HepG2 (cell line): ENCODE results near the gene KLF15. TPM values are rescaled to one million over a fixed set of nuclear protein-coding genes. Genes with fewer than 3 reads are reported as not detected.

Experiments used
- CEBPG ChIP-seq: IDR thresholded peaks from 2 replicates; pipeline ENCODE4 v1.6.1; 2016
- DPF2 ChIP-seq: sonication (generic); formaldehyde crosslinking; IDR thresholded peaks from 2 replicates; pipeline ENCODE4 v1.4.0; 2020; ENCODE audit warnings: mild to moderate bottlenecking, low read depth, missing genetic modification reagents, borderline replicate concordance
- GMEB2 ChIP-seq: IDR thresholded peaks from 2 replicates; pipeline ENCODE4 v1.6.1; 2016; ENCODE audit warnings: missing biosample characterization, missing genetic modification reagents, low read depth
- LCORL ChIP-seq, 2 experiments: fragments of 450-650 bp in 1 of 2; sonication (generic) in 1 of 2; formaldehyde crosslinking in 1 of 2; IDR thresholded peaks; 2 replicates each; pipeline versions ENCODE4 v1.5.0 to v1.6.1; 2017 to 2020; ENCODE audit warnings: antibody characterized with exemption in 1 of 2, missing genetic modification reagents in 1 of 2
- RFX3 ChIP-seq: IDR thresholded peaks from 2 replicates; pipeline ENCODE4 v1.6.1; 2016; ENCODE audit warnings: missing biosample characterization, missing genetic modification reagents
- SAP130 ChIP-seq: IDR thresholded peaks from 2 replicates; pipeline ENCODE4 v1.6.1; 2016; ENCODE audit warnings: low read depth
- SMAD1 ChIP-seq: sonication (generic); formaldehyde crosslinking; IDR thresholded peaks from 2 replicates; pipeline ENCODE4 v1.4.0; 2020; ENCODE audit warnings: missing genetic modification reagents, low read depth, mild to moderate bottlenecking, borderline replicate concordance
- SMC3 ChIP-seq: IDR thresholded peaks from 2 replicates; pipeline ENCODE4 v1.6.1; 2011; ENCODE audit warnings: low read length, improper control_type of control experiment
- SRSF4 ChIP-seq: fragments of 200-400 bp; formaldehyde crosslinking; IDR thresholded peaks from one replicate; pipeline ENCODE4 v1.6.1; 2018; ENCODE audit warnings: mild to moderate bottlenecking, low read depth, low read length, moderate library complexity; ENCODE audit not compliant: poor library complexity, severe bottlenecking
- TSC22D2 ChIP-seq: sonication (generic); formaldehyde crosslinking; IDR thresholded peaks from 2 replicates; pipeline ENCODE4 v1.5.1; 2020; ENCODE audit warnings: missing genetic modification reagents, mild to moderate bottlenecking, borderline replicate concordance
- XBP1 ChIP-seq: sonication (generic); formaldehyde crosslinking; IDR thresholded peaks from 2 replicates; pipeline ENCODE4 v1.5.0; 2020; ENCODE audit warnings: missing genetic modification reagents
- ZBTB20 ChIP-seq: sonication (generic); formaldehyde crosslinking; IDR thresholded peaks from 2 replicates; pipeline ENCODE4 v1.8.1; 2023; ENCODE audit warnings: missing genetic modification reagents, low read depth, mild to moderate bottlenecking, borderline replicate concordance
- ZBTB8A ChIP-seq: sonication (generic); formaldehyde crosslinking; IDR thresholded peaks from 2 replicates; pipeline ENCODE4 v1.4.0; 2020; ENCODE audit warnings: mild to moderate bottlenecking, low read depth, missing genetic modification reagents, borderline replicate concordance
- ZC3H4 ChIP-seq: sonication (generic); formaldehyde crosslinking; IDR thresholded peaks from 2 replicates; pipeline ENCODE4 v1.4.0; 2020; ENCODE audit warnings: missing genetic modification reagents, borderline replicate concordance
- ZMYM4 ChIP-seq: sonication (generic); formaldehyde crosslinking; IDR thresholded peaks from 2 replicates; pipeline ENCODE4 v1.8.1; 2023; ENCODE audit warnings: mild to moderate bottlenecking, missing genetic modification reagents
- ZNF18 ChIP-seq: sonication (generic); formaldehyde crosslinking; IDR thresholded peaks from 2 replicates; pipeline ENCODE4 v1.8.0; 2022; ENCODE audit warnings: mild to moderate bottlenecking, missing genetic modification reagents; ENCODE audit not compliant: insufficient replicate concordance
- ZNF207 ChIP-seq: fragments of 450-650 bp; IDR thresholded peaks from 2 replicates; pipeline ENCODE4 v1.6.1; 2016; ENCODE audit warnings: antibody characterized with exemption, borderline replicate concordance
- ZNF317 ChIP-seq: sonication (generic); formaldehyde crosslinking; IDR thresholded peaks from 2 replicates; pipeline ENCODE4 v1.5.0; 2020; ENCODE audit warnings: mild to moderate bottlenecking, missing genetic modification reagents
- ZNF354B ChIP-seq: sonication (generic); formaldehyde crosslinking; IDR thresholded peaks from 2 replicates; pipeline ENCODE4 v1.8.0; 2022; ENCODE audit warnings: mild to moderate bottlenecking, missing genetic modification reagents
- ZNF441 ChIP-seq: sonication (generic); formaldehyde crosslinking; IDR thresholded peaks from 2 replicates; pipeline ENCODE4 v1.7.0; 2021; ENCODE audit warnings: missing genetic modification reagents, borderline replicate concordance
- ZNF644 ChIP-seq: IDR thresholded peaks from 2 replicates; pipeline ENCODE4 v1.6.1; 2016; ENCODE audit warnings: low read depth
- polyA plus RNA-seq, 8 experiments: library from polyadenylated mRNA; depleted of rRNA in 3 of 8; stranded (reverse) in 7 of 8; unstranded in 1 of 8; fragments of >200 nt; fragmentation: Illumina TruSeq in 4 of 8; extraction: Trizol in 4 of 8; gene quantifications; 2 replicates each; pipeline versions ENCODE4 v1.2.1 to v1.2.3, GENCODE V29; 2011 to 2016; ENCODE audit warnings: low read depth in 4 of 8, missing spikeins in 1 of 8, mixed read lengths in 1 of 8; ENCODE audit not compliant: insufficient read depth in 1 of 8
- total RNA-seq, 5 experiments: library from RNA; depleted of rRNA; stranded (reverse); fragments of >200 nt; fragmentation: Illumina TruSeq; extraction: Trizol; gene quantifications; 2 replicates each; pipeline ENCODE4 v1.2.3, GENCODE V29; 2016; ENCODE audit warnings: low read depth in 1 of 5
- TF ChIP-seq, protein P1 (sequence below): sonication (generic); formaldehyde crosslinking; IDR thresholded peaks from 2 replicates; pipeline ENCODE4 v1.4.0; 2020; ENCODE audit warnings: mild to moderate bottlenecking, missing genetic modification reagents
- TF ChIP-seq, protein P2 (sequence below): sonication (generic); formaldehyde crosslinking; IDR thresholded peaks from 2 replicates; pipeline ENCODE4 v1.4.0; 2020; ENCODE audit warnings: mild to moderate bottlenecking, low read depth, missing genetic modification reagents

KLF15 gene
- total and polyA plus RNA-seq, 2 of the 13 experiments (the other 11 are each of a cell fraction or from before 2014, with no cell fraction given), result 7.1 to 7.8 TPM

DNA sequence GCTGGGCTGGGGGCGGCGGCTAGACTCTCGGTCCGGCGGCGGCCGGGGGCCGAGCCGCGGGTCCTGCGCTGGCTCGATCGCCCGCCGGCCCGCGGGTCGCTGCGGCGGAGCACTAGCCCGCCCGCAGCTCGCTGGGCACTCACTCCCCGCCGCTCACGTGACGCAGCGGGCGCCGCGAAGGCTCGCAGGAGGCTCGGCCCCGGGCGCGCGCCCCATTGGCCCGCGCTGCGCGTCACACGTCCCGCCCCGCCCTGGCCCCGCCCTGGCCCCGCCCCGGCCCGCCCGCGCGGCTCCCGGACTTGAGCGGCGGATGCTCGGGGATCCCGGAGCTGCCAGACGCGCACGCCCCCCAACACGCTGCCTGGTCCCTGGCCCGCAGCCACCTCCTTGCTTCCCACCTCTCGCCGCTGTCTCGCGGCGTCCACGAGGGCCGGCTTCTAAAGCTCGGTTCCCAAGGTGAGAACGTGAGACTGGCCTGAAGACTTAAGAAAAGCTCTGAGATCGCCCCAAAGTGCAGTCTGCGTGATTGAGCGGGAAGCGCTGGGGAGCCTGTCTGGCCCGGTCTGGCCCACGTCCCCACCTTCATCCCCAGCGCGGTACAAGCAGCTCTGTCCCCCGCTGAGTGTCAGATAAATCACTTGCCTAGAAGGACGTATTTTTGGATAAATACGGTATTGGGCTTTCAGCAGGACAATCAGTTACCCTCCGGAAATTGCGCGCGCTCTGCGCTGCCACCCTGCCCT lies at the start of gene KLF15 (continued):
- TF ChIP-seq ZBTB8A (no peak), ZNF317 (CRISPR knock-in tag) (no peak), ZNF644 (CRISPR knock-in tag) (no peak), SMC3 (no peak), ZNF18 (CRISPR knock-in tag) (no peak), CEBPG (CRISPR knock-in tag) (no peak), ZNF207 (no peak), XBP1 (no peak), GMEB2 (no peak), ZBTB20 (CRISPR knock-in tag) (no peak), ZNF354B (no peak), RFX3 (no peak), DPF2 (CRISPR knock-in tag) (no peak), SRSF4 (no peak), ZNF441 (no peak), ZMYM4 (no peak), SAP130 (CRISPR knock-in tag) (peak; percentile 61; the same call in 1 of the 2 replicates), TSC22D2 (no peak), ZC3H4 (CRISPR knock-in tag) (no peak), LCORL (IDR thresholded peaks at IDR 0.05) (no peak), LCORL (CRISPR knock-in tag; IDR thresholded peaks at IDR 0.05) (peak; percentile 24; the same call in 1 of the 2 replicates), SMAD1 (no peak)
- TF ChIP-seq, protein P1, sequence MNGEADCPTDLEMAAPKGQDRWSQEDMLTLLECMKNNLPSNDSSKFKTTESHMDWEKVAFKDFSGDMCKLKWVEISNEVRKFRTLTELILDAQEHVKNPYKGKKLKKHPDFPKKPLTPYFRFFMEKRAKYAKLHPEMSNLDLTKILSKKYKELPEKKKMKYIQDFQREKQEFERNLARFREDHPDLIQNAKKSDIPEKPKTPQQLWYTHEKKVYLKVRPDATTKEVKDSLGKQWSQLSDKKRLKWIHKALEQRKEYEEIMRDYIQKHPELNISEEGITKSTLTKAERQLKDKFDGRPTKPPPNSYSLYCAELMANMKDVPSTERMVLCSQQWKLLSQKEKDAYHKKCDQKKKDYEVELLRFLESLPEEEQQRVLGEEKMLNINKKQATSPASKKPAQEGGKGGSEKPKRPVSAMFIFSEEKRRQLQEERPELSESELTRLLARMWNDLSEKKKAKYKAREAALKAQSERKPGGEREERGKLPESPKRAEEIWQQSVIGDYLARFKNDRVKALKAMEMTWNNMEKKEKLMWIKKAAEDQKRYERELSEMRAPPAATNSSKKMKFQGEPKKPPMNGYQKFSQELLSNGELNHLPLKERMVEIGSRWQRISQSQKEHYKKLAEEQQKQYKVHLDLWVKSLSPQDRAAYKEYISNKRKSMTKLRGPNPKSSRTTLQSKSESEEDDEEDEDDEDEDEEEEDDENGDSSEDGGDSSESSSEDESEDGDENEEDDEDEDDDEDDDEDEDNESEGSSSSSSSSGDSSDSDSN (CRISPR knock-in tag), result peak; percentile 10; the same call in 1 of the 2 replicates
- TF ChIP-seq, protein P2, sequence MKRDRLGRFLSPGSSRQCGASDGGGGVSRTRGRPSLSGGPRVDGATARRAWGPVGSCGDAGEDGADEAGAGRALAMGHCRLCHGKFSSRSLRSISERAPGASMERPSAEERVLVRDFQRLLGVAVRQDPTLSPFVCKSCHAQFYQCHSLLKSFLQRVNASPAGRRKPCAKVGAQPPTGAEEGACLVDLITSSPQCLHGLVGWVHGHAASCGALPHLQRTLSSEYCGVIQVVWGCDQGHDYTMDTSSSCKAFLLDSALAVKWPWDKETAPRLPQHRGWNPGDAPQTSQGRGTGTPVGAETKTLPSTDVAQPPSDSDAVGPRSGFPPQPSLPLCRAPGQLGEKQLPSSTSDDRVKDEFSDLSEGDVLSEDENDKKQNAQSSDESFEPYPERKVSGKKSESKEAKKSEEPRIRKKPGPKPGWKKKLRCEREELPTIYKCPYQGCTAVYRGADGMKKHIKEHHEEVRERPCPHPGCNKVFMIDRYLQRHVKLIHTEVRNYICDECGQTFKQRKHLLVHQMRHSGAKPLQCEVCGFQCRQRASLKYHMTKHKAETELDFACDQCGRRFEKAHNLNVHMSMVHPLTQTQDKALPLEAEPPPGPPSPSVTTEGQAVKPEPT (CRISPR knock-in tag), result no peak
